Measurements from ENCODE around the gene CALR3.
"Not testable (repeated sequence)": the region's sequence is repeated elsewhere in the genome, so short reads cannot be mapped to it uniquely, and the experiment has no call there.

The CALR3 gene, protein sequence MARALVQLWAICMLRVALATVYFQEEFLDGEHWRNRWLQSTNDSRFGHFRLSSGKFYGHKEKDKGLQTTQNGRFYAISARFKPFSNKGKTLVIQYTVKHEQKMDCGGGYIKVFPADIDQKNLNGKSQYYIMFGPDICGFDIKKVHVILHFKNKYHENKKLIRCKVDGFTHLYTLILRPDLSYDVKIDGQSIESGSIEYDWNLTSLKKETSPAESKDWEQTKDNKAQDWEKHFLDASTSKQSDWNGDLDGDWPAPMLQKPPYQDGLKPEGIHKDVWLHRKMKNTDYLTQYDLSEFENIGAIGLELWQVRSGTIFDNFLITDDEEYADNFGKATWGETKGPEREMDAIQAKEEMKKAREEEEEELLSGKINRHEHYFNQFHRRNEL

DNA sequence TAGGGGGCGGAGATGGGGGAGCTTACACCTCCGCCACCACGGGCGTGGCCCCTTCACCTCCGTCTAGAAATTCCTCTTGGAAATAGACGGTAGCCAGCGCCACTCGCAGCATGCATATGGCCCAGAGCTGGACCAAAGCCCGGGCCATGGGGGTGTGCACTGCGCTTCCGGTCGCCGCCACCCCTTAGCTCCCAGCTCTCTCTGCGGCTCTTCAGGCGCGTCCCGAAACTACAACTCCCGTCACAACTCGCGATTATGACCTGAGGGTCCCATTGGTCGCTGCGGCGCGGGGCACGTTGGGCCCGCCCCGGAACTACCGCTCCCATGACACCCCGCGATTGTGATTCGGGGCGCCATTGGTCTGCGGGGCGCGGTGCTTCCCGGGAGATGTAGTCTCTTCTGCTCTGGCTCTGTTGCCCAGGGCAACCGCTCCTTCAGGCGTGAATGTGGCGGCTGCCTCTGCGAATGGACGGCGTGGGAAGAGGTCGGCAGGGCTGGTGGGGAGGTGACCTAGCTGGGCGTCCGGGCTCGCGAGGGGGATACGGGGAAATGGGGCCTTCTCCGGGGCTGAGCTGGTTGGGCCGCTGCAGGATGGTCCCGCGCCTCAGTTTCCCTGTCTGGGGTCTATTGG, at the start of gene CALR3, which contains the start of gene C19orf44:
Gene CALR3 (minus strand): TSS at position 186 of the 631 bp plus-strand sequence. CDS start 38 bp downstream, at position 148.
Gene C19orf44 (plus strand): TSS at position 413 of the 631 bp plus-strand sequence. CDS start 4,399 bp downstream, outside the sequence.
- DNase-seq = peak; percentile 94

DNA sequence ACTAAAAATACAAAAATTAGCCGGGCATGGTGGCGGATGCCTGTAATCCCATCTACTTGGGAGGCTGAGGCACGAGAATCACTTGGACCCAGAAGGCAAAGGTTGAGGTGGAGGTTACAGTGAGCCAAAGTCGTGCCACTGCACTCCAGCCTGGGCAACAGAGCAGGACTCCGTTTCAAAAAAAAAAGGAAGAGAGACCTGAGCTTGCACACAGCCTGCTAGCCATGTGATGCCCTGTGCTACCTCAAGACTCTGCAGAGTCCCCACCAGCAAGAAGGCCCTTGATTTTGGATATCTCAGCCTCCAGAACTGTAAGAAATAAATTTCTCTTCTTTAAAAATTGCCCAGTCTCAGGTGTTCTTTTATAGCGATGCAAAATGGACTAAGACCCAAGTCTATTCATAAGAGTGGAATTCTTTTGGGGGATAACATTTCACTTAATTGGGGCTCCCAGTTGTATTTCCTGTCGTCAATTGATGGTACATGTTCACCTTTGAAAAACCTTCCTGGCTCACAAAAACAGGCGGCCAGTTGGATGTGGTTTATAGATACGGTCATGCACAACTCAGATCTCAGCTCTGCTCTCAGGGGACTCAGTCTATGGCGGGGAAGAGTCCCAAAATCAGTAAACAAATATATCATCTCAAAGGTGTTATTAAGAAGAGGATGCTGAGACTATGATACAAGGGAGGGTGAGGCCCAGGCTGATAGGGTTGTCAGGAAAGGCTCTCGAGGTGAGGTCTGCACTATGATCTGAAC, 48.7 kb upstream of the CALR3 start:
- DNase-seq = no peak

DNA sequence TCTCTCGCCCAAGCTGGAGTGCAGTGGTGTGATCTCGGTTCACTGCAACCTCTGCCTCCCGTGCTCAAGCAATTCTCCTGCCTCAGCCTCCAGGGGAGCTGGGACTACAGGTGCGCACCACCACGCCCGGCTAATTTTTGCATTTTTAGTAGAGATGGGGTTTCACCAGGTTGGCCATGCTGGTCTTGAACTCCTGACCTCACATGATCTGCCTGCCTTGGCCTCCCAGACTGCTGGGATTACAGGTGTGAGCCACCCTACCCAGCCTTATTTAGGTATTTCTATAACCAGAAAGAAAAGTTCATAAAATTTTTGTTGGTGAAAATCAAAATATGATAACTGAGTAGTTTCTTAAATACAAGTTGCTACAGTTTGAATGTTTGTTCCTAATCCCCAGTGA, 47.8 kb upstream of the CALR3 start:
- DNase-seq = not testable (repeated sequence)

DNA sequence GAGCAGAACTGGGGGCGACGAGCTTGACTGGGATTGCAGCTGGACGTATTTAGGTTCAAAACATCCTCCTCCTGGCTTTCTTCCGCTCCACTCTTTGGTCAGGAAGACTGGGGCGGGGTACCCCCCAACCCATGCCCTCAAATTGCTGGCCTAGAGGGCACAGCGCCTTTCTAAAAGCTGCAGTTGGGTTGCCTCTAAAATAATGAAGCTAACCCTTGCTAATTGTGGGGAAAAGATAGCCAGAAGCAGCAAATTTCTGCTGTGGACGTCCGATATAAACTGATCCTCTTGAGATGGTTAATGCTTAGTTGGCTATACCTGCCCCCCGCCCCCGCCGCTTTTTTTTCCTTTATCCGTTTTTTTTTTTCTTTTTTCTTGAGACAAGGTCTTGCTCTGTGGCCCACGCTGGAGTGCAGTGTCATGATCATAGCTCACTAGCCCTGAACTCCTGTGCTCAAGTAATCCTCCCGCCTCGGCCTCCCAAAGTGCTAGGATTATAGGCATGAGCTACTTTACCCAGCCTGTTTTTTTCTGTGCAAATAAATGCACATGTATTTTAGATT, 47.0 kb upstream of the CALR3 start:
- no peak for DNase-seq

DNA sequence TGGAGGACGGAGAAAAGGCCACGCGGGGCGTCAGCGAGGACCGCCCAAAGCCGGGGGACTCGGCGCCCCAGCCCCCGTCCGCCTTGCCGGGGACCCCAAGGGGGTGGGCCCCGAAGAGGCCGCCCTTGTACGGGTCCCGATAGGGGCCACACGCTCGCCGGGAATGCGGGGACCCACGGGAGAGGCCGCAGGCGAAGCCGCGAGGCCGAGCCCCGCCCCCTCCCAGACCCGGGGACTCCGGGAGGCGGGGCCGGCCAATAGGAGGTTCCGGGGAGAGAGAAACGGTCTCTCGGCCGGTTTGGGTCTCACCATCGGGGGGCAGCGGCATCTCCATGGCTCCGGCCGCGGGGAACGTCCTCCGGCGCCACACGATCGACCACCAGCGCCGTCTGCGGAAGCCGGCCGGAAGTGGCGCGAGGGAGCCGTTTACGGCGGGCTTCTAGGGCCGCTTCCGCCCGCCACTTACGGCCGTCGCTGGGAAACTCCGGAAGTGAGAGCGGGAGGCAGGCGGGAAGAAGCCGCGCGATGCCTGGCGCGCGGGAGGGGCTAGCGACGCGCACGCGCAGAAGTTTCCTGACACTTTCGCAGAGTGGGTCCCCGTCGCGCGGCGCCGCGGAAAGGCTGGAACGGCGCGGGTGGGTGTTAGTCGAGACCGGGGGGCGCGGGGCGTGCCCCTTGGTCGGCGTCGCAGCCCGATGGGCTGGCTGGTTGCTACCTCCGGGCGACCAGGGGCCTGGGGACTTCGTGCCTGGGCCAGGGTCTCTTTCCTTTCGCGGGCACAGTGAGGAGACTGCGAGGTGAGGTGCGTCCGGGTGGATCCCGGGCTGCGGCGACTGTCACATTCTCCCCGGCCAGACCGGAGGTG, 46.3 kb upstream of the CALR3 start, which contains the start of gene CHERP:
Gene CHERP (minus strand): TSS at position 393 of the 865 bp plus-strand sequence. CDS start 59 bp downstream, at position 334.
- DNase-seq = peak; percentile 65

DNA sequence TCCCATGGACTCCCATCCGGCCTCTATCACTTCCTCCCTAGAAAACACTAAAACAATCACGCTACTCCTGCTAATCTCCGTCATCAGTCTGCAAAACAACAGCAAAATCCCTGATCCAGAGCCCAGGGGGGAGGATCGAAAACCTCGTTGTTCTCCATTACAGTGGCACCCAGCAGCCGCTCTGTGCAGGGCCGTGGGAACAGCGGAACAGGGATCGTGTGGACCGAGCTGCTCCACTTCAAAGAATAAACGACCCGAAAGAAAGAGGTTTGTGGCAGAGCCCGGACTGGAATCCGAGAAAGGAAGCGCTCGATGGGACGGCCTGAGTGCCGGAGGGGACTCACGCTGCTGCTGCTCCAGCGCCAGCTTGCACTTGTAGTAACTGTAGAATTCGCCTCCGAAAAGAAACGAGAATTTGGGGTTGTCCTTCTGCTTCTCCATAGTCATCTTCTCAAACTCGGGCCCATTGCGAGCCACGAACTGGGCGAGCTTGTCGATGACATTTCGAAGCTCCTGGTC, 45.6 kb upstream of the CALR3 start:
- DNase-seq = no peak

DNA sequence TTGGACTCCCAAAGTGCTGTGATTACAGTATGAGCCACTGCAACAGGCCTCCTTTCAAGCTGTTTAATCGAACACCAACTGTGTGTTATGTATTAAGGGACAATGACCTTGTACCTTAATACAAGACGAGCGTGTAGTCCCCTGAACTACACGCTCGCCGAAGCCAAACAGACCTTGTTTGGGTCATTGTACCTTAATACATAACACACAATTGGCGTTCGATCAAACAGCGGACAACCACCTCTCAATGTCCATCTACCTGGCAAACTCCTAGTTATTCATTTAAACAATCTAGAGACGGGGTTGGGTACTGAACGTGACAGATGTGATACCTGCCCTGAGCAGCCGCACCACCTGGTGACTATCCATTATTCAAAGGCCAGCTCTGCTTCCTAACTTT, 45.0 kb upstream of the CALR3 start:
- no peak for DNase-seq

DNA sequence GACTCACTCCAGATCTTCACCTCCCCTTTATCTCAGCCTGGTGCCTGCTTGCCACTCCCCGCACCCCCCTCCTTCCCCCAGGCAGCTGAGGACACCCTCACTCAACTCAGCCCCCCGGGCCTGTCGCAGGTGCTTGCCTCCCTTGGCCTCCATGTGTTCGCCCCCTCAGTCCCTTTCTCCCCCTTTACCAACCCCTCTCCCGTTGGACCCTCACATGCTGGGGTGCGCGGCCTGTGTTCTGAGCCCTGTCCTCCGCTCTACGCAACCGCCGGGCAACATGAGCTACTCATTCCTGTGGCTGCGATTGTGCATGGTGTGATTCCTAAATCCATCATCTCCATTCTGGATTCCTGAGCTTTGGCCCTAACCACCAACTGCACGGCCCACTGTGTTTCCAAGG, 41.1 kb upstream of the CALR3 start:
- DNase-seq = no peak

DNA sequence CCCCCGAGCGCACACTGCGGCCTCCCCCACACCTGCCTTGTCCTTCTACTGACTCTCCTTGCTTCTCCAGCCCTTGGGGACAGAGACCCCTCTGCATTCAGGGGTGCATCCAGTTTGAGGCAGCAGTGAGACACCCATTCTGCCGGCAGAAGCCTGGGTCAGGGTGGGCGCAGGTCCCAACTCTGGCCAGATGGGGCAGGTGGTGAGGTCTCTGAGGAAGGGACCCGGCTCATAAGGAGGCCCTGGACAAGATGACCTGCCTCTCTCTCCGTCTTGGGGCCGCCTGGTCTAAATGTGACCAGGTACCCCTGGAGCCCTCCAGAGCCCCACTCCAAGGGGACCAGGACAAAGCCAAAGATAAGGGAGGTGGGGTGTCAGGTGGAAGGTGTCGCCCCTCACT, 40.2 kb upstream of the CALR3 start:
- no peak for DNase-seq

DNA sequence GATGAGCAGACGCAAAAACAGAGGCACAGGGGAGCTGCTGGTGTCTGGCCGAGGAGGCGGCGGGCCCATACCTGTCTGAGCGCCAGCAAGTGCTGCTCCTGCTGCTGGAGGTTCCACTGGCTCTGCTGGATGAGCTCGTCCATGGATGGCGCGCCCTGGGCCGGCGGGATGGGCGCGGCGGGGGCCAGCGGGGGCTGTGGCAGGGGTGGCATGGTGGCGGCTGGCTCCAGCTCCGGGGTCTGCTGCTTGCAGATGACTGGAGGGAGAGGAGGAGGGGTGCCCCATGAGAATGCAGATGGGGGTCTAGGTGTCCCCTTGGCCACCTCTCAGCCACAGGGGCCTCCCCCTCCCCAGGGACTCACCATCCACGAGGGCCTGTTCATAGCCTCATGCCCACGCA, 39.4 kb upstream of the CALR3 start:
- no peak for DNase-seq

DNA sequence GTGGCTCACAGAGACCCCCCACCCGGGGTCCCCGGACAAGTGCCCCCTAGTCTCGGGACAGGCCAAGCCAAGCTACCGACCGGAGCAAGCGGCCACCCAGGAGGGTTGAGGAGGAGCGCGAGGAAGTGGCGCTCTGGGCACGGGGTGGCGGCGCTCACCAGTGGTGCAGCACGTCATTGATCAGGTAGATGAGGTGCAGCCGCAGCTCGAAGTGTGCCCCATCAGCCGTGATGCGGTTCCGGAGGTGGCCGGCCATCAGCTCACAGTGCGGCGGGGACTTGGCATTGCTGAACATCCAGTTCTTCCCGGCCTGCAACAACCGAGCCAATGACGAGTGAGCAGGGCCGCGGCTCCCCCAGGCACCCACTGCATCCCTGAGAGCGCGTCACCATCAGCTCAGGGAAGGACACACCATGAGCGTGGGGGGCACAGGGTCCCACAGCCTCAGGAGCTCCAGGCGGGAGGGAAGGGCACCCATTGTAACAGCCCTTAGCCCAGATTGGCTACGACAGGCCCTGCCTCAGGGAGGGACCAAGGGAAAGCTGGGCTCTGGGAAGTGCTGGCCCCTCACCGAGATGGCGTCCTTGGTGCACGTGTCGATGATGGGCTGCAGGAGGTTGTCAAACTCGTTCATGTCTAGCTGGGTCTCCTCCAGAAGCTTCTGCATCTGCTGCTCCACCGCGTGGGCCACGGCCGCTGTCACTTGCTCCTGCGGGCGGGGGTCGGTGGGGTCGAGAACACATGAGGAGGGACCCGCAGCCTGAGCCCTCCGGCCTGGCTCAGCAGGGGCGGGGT, 36.7 kb upstream of the CALR3 start:
- DNase-seq = no peak

DNA sequence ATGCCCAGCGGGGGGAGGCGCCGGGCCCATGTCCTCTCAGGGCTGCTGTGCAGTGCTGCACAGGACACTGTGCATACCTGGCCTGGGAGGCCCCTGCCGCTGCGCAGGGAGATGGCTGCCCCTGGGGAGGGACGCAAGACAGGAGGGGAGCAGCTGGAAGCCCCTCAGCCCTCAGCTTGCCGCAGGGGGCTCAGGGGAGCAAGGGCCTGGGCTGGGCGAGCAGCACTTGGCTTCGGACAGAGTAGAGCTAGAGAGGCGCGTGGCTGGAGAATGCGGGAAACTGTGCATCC, 35.4 kb upstream of the CALR3 start:
- DNase-seq = no peak

DNA sequence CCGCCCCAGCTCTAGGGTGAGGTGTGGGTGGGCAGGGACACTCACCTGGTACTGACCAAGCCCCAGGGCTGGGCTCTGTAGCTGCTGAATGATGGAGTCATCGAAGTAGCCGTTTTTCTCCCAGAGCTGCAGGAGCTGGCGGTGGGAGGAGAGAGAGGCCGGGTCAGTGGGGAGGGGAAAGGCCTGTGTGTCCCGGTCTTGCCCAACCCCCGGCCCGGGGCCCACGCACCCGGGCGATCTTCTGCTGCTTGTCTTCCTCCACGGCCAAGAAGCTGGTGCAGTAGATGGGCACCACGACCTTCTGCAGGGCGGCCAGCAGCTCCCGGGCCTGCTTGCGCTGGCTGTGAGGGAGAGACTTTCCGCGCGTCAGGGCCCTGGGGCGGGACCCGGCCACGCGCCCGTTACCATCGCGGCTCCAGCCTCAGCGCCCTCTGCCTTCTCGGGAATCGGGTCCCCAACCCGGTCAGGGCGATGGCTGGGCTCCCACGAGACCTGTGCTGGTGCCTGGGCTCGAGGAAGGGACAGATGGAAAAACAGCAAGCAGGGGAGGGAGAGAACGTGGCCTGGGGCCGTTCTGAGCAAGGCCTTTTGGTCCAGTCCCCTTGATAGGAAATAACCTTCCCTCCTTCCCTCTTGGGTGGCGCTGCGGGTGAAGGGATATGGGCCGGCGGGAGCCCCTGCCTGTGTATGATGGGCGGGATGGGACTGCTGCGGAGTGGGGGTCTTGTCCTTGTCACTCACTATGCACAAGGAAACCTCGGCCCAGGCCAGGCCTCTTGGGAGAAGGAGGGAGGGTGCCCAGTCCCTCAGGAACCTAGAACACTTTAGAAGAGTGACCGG, 34.8 kb upstream of the CALR3 start:
- no peak for DNase-seq

DNA sequence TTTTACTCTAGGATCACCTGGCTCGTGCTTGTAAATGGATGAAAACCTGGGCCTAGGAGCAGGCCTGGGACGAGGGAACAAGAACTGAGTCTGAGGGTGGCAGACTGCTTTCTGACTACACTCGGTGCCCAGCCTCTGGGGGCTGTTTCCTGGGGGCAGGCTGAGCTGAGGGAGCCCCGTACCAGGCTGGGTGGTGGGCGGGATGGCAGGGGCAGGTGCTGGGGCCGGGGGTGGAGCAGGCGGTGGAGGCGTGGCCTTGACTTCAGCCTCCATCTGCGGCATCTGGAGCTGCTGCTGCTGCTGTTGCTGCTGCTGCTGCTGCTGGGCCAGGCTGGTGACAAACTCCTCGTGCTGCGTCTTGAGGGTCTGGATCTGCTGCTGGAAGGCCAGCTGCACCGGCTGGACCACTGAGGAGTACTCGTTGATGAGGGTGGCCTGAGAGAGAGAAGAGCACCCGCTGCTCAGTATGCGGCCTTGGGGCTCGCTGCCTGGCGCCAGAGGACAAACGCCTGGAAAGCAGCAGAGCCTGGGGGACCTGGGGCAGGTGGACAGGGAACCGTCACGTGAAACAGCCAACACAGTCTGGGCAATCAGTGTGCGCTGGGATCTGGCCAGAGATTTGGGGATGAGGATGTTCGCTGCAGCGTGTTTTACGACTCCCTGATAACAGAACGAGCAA, 33.6 kb upstream of the CALR3 start:
- no peak for DNase-seq

DNA sequence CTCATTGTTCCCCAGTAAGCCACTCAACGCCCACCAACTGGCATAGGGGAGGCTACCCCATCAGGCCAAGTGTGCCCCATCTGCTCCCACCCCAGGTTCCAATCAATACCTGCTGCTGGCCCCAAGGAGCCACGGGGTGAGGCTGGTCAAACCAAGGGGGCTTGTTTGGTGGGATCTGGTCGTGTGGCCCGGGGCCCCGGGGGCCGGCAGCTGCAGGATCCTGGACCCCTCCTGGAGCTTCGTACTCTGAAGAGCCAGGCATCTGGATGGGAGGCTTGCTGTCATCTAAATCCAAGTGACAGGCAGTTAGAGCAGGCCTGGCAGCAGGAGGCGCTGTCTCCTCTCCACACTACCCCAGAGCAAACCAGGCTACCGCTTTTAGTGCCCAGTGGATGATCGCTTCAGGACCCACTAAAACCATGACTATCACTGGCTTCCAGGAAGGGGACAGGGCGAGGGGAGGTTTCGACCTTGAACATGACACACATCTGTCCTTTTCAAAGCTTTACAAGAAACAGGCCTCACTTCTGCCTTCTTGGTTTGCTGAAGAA, 32.1 kb upstream of the CALR3 start:
- DNase-seq = no peak

DNA sequence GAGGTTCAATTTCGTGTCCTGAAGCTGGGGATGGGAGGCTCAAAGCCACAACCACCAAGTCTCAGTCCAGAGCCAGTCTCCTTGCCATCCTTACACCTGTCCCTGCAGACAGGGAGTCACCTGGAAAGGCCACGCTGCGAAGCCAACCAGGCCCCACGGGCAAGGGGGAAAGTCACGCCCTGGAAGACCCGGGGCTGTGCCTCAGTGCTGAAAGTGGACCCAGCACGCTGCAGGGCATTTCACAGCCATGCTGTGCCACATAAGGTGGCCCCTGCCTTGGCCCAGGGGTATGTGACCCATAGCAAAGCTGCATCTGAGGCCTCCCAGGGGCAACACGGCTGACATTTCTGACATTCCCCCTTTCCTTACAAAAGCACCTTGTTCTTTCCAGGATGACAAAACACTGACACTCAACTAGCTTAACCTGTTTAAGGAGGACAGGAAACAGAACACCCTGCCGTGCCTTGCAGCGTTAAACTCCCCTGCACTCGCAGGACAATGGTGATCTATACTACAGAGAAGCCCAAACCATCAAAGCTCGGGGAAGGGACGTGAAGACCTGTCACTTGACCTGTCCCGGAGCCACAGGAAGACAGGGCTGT, 31.5 kb upstream of the CALR3 start:
- no peak for DNase-seq

DNA sequence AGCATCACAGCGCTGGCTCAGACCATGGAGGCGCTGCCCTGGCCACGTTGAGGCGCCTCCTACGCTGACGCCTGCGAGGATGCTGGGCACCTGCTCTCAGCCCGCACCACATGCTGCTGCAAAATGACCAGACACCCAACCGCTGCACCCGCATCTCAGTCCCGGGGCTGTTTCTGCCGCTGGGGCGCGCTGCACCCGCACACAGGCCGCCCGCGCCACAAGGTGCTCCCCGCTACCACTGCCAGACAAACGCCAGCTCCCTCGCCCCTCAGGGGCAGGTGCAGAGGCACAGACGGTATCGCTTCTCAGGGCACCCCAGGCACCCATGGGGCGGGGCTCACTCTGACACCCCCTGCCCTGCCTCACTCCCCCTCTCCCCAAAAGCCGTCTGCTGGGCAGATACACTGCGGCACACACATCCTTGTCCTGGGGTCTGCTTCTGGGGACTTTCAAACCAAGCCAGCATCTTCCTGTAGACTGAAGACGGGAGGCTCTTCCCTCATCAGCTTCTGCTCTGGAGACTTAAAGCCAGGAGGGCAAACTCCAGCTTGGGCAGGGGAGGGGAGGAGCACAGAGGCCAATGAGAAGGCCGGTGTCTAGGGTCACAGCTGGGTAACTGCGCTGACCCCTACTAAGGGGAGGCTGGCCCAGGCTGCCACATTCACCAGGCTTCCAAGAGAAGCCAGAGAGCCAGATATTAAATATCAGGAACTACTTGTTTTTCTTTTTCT, 29.9 kb upstream of the CALR3 start:
- no peak for DNase-seq
